Dermis microvascular lymphatic vessel endothelial cell (primary cell): ENCODE data around the gene FCGR1A. TPM values are rescaled to one million over a fixed set of nuclear protein-coding genes. Genes with fewer than 3 reads are reported as not detected.
A peak's percentile ranks its signal among the peaks of the same experiment; 100 is the strongest.
"Not testable (repeated sequence)": the region's sequence is repeated elsewhere in the genome, so short reads cannot be mapped to it uniquely, and the experiment has no call there.

Experiments
- DNase-seq, 2 donors: peaks; one replicate each; pipeline versions ENCODE4 v3.0.0 to v3.0.0-alpha.2; 2010; ENCODE audit warnings: low read depth in 2 of 2
- total RNA-seq: library from RNA; depleted of rRNA; stranded (reverse); fragments of >200 nt; gene quantifications from 2 replicates; pipeline ENCODE4 v1.2.1, GENCODE V29; 2014

FCGR1A gene
- total RNA-seq, 1 donor from 2014 or later: not detected

GRCh38 chr1:149777084-149777483, 5.4 kb upstream of the FCGR1A start:
- not testable (repeated sequence) for DNase-seq

GRCh38 chr1:149778313-149778712, 4.2 kb upstream of the FCGR1A start:
- DNase-seq: not testable (repeated sequence)

- not testable (repeated sequence) for DNase-seq
These were observed 995 bp upstream of the FCGR1A start for GRCh38 chr1:149781413-149781984.

- not testable (repeated sequence) for DNase-seq
These were observed 795 bp downstream of the FCGR1A start for GRCh38 chr1:149783289-149783688.

GRCh38 chr1:149783868-149784267, 1.4 kb downstream of the FCGR1A start:
- DNase-seq: not testable (repeated sequence)

- DNase-seq: not testable (repeated sequence)
These were observed 5.4 kb downstream of the FCGR1A start for GRCh38 chr1:149787688-149788451.

GRCh38 chr1:149792502-149792901, 10.0 kb downstream of the FCGR1A start:
- DNase-seq: peak in 1 of 2 donors; percentile 19

GRCh38 chr1:149792912-149793515, 10.5 kb downstream of the FCGR1A start:
- peak in 1 of 2 donors; percentile 37 for DNase-seq

- DNase-seq: not testable (repeated sequence)
These were observed 11.4 kb downstream of the FCGR1A start for GRCh38 chr1:149793885-149794284.

GRCh38 chr1:149801628-149802027, 19.1 kb downstream of the FCGR1A start:
- DNase-seq: not testable (repeated sequence)

GRCh38 chr1:149804417-149805080, 22.1 kb downstream of the FCGR1A start:
- DNase-seq: not testable (repeated sequence)

GRCh38 chr1:149810697-149811405, 28.4 kb downstream of the FCGR1A start:
- not testable (repeated sequence) for DNase-seq

GRCh38 chr1:149811514-149811889, 29.0 kb downstream of the FCGR1A start:
- not testable (repeated sequence) for DNase-seq

- DNase-seq: peak; percentile 84 to 89
These were observed 29.7 kb downstream of the FCGR1A start for GRCh38 chr1:149811890-149812829.

- DNase-seq: peak; percentile 58 to 62
These were observed 30.7 kb downstream of the FCGR1A start for GRCh38 chr1:149812893-149813801.

GRCh38 chr1:149820387-149820786, 37.9 kb downstream of the FCGR1A start:
- DNase-seq: not testable (repeated sequence)

- not testable (repeated sequence) for DNase-seq
These were observed 44.1 kb downstream of the FCGR1A start for GRCh38 chr1:149826555-149826954.

- not testable (repeated sequence) for DNase-seq
These were observed 49.3 kb downstream of the FCGR1A start for GRCh38 chr1:149831764-149832315.
